Measurements from ENCODE around the gene CYBC1. TPM values are rescaled to one million over a fixed set of nuclear protein-coding genes. Genes with fewer than 3 reads are reported as not detected.
A peak's percentile ranks its signal among the peaks of the same experiment; 100 is the strongest.

The CYBC1 gene
- total RNA-seq, 1 donor from 2014 or later = 253 TPM

DNA sequence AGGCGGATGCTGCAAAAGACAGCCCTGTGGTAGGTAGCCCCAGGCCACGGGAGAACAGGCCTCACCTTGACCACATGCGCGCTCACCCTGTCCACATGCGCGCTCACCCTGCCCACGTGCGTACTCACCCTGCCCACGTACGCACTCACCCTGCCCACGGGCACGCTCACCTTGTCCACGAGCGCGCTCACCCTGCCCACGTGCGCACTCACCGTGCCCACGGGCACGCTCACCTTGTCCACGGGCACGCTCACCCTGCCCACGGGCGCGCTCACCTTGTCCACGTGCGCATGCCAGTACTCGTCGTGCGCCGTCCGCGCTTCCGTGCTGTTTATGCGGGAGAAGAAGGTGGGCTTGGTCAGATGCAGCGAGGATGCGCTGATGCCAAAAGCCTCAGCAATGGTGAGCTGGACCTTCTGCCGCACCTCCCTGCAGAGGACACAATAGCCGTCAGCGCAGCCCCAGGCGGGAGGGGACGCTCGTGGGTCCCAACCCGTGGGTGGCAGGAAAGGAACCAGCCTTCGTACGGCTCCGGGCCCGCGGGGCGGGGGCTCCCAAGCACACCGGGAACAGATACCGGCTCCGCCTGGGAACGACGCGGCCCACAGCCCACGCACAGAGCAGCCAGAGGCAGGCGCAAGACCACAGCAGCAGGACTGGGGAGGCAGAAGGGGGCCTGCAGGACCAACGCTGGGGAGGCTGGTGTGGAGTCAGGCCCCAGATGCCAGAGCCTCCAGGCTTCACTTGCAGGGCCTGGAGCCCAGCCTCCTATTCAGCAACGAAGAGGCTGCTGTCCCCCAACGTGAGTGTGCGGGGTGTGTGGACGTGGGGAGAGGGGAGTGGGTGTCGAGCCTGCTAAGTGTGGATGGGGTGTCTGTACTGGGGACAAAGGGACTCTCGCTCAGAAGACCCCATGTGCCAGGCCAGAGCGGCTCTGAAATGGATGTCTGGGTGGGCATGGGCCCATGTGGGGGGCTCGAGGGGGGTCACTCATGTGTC, 46.6 kb downstream of the CYBC1 start:
- Mint-ChIP-seq H3K4me1 (ENCODE audit: low read depth) (peaks cover 20% of the 10 kb centered on the region), H3K27ac (no peak overlapping the region), H3K27me3 (ENCODE audit: insufficient read depth) (no peaks in the 10 kb centered on the region), H3K9me3 (no peaks in the 10 kb centered on the region), H3K4me3 (no peak overlapping the region), H3K36me3 (ENCODE audit: low read depth) (peaks cover 27% of the 10 kb centered on the region)
- intact Hi-C loops (cut with micrococcal nuclease) = no loop called here
- DNase-seq (ENCODE audit: low spot score) = no peak

DNA sequence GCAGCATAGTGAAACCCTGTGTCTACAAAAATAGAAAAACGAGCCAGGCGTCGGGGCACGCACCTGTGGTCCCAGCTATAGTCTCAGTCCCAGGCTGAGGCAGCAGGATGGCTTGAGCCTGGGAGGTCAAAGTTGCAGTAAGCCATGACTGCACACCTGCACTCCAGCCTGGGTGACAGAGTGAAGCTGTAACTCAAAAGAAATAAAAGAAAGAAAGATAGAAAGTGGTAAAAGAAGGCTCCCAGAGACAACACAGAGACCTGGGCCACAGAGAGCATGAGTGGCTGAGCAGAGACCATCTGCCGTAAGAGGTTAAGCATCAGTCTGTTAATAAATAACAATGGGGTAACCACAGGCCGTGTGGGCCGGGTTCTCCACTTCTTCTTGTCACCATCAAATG, 47.7 kb downstream of the CYBC1 start:
- peaks cover 27% of the 10 kb centered on the region for H3K36me3 Mint-ChIP-seq (ENCODE audit: low read depth)

DNA sequence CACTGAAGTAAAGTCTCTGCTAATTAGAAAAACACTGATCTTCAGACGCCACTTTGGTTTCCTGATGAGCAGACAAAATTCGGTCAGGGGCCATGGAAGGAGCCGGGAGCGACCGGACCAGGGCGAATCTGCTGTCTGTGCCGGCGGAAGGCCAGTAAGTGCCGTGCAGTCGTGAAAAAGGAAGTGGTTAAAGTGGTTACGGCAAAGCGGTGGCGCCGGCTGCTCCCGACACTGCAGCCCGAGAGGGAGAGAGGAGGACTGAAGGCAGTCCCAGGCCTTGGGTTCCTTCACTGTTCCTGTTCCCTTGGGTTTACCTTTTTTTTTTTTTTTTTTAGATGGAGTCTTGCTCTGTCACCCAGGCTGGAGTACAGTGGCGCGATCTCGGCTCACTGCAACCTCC, 49.7 kb downstream of the CYBC1 start:
- intact Hi-C loops (cut with micrococcal nuclease) = no loop called here
- H3K4me3 Mint-ChIP-seq = peak overlapping the region; percentile 78
- DNase-seq (ENCODE audit: low spot score) = peak; percentile 62

More for the DNA sequence above, 47.7 kb downstream of the CYBC1 start:
- no peak for DNase-seq (ENCODE audit: low spot score)
- Mint-ChIP-seq H3K4me1 (ENCODE audit: low read depth) (peaks cover 20% of the 10 kb centered on the region), H3K27me3 (ENCODE audit: insufficient read depth) (no peaks in the 10 kb centered on the region), H3K4me3 (no peak overlapping the region), H3K9me3 (no peaks in the 10 kb centered on the region), H3K27ac (no peak overlapping the region)
- intact Hi-C loops (cut with micrococcal nuclease) = no loop called here

DNA sequence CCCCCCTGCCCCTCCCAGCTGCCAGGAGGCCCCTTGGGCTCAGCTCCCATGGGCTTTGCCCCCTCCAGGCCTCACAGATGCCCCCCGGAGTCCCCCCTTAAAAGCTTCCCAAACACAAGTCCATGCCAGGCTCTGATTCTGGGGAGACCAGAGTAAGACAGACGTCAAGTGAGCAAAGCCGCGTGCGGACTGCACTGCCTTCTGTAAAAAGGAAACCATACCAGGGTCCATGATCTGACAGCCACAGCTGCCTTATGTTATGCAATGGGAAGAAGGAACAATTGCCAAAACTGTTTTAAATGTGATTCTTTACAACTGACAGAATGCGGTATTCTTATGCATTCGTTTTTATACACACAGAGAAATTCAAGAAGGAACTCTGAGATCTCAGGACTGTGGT, 50.3 kb downstream of the CYBC1 start:
- Mint-ChIP-seq H3K27ac (no peak overlapping the region), H3K9me3 (no peaks in the 10 kb centered on the region), H3K4me3 (no peak overlapping the region), H3K27me3 (ENCODE audit: insufficient read depth) (no peaks in the 10 kb centered on the region), H3K36me3 (ENCODE audit: low read depth) (peaks cover 21% of the 10 kb centered on the region), H3K4me1 (ENCODE audit: low read depth) (peaks cover 20% of the 10 kb centered on the region)
- DNase-seq (ENCODE audit: low spot score) = no peak
- intact Hi-C loops (cut with micrococcal nuclease) = no loop called here

More for the DNA sequence above, 49.7 kb downstream of the CYBC1 start:
- H3K27ac Mint-ChIP-seq = peak overlapping the region; percentile 69
- no peaks in the 10 kb centered on the region for H3K9me3 Mint-ChIP-seq
- H3K27me3 Mint-ChIP-seq (ENCODE audit: insufficient read depth) = no peaks in the 10 kb centered on the region
- peaks cover 20% of the 10 kb centered on the region for H3K4me1 Mint-ChIP-seq (ENCODE audit: low read depth)
- H3K36me3 Mint-ChIP-seq (ENCODE audit: low read depth) = peaks cover 22% of the 10 kb centered on the region

DNA sequence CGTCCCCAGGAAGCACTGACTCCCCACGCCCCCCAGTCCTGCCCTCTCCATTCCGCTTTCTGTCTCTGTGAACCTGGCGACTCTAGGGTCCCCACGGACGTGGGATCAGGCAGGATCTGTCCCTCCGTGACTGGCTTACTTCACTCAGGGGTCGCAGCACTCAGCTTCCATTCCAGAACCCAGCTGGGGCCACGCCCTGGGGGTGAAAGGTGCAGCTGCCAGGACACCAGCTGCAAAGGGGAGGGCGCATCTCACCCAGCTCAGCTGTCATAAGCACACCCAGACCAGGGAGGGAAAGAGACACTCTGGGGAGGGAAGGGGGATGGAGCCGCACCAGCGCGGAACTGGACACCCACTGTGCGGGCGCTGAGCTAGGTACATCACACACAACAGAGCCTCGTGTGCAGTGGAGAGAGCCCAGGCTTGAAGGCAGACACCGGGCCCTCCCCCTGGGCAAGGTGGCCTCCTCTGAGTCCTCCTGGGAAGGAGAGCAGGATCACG, 50.9 kb downstream of the CYBC1 start:
- DNase-seq (ENCODE audit: low spot score) = no peak
- intact Hi-C loops (cut with micrococcal nuclease) = no loop called here
- Mint-ChIP-seq H3K4me1 (ENCODE audit: low read depth) (peaks cover 20% of the 10 kb centered on the region), H3K9me3 (no peaks in the 10 kb centered on the region), H3K36me3 (ENCODE audit: low read depth) (peaks cover 20% of the 10 kb centered on the region), H3K27ac (no peak overlapping the region), H3K4me3 (no peak overlapping the region), H3K27me3 (ENCODE audit: insufficient read depth) (no peaks in the 10 kb centered on the region)

DNA sequence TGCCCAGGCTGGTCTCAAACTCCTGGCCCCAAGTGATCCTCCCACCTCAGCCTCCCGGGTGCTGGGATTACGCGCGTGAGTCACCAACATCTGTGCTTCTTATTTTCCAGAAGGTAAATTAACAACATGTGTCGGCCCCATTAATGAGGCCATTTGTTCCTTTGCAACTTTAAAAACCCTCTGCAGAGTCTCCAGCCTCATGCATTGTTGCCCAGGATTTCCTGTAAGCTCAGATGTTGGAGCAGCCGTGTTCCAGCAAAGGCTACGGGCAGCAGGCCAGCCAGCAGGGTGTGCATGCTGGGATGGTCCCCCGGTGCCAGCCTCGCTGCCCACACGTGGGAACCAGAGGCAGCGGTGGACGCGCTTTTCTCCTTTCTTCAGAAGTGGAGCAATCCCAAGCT, 51.5 kb downstream of the CYBC1 start:
- Mint-ChIP-seq H3K27ac (no peak overlapping the region), H3K9me3 (no peaks in the 10 kb centered on the region), H3K4me1 (ENCODE audit: low read depth) (peaks cover 20% of the 10 kb centered on the region), H3K27me3 (ENCODE audit: insufficient read depth) (no peaks in the 10 kb centered on the region), H3K4me3 (no peak overlapping the region), H3K36me3 (ENCODE audit: low read depth) (peaks cover 20% of the 10 kb centered on the region)
- DNase-seq (ENCODE audit: low spot score) = no peak
- intact Hi-C loops (cut with micrococcal nuclease) = no loop called here

DNA sequence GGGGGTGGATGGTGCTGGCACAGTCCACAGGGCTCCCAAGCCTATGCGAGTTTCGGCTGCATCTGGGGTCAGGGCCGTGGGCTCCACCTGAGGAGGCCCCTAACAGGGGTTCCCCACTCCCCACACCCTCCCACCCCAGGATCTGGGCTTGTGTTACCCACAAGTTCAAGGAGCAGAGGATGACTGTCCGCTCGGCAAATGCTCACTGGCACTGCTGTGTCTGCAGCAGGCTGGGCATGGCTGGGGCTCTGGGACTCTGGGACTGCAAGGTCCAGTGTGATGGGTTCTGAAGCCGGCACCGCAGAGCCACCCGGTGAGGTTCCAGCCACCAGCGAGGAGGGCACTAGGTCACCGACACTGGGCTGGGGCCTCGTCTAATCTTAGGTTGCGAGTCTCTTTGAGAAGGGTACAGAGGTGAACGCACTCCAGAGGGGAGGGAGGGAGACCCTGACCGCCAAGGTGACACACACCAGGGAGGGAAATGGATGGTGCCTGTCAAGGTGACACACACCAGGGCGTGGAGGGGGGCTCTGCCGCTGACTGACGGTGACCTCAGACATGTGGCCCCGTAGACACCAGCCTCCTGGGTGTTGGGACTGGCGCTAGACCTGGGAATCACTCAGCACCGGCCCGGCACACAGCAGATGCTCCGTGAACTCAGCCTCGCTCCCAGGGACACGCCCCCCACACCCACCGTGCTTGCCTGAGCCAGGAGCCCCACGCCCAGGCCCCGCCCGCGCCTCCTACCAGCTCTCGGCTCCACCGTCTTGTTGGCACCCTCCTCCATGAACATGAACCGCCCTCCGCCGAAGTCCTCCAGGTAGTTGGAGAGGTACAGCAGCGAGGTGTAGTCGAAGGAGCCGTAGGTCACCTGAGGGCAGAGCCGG, 52.9 kb downstream of the CYBC1 start:
- intact Hi-C loops (cut with micrococcal nuclease) = no loop called here
- H3K27ac Mint-ChIP-seq = no peak overlapping the region
- H3K4me3 Mint-ChIP-seq = no peak overlapping the region

DNA sequence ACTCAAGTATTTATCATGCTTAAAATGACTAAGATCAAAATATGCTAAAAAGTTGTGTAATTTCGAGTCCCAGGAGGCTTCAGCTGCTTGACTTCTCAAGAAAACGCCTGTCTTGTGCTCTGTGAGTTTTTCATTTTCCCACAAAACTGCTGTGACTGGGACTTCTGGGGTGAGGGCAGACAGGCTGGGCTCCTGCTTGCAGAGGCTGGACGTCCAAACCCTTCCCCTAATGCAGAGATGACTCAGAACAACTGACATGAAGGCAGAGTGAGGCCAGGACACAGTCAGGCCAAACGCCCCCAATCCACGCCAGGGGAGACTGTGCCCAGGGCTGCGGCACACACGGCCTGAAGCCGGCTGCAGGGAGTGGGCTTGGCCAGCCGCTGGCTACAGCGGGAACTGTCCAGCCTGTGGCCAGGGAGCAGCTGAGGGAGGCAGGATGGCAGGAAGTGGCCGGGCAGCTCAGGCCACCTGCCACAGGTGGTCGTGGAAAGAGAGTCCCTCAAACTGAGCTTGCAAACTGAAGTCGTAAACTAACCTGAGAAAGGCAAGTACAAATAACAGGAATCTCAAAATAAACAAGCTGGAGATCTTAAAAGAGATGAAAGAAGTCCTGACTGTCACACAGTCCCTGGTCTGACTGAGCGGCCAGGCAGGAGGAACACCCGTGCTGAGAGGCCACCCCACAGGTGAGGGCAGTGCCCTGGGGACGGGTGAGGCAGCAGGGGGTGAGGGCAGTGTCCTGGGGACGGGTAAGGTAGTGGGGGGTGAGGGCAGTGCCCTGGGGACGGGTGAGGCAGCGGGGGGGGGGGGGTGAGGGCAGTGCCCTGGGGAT, 53.7 kb downstream of the CYBC1 start:
- no peaks in the 10 kb centered on the region for H3K27me3 Mint-ChIP-seq (ENCODE audit: insufficient read depth)

More for the DNA sequence above, 52.9 kb downstream of the CYBC1 start:
- H3K9me3 Mint-ChIP-seq = no peaks in the 10 kb centered on the region
- H3K36me3 Mint-ChIP-seq (ENCODE audit: low read depth) = peaks cover 13% of the 10 kb centered on the region
- DNase-seq (ENCODE audit: low spot score) = no peak
- H3K27me3 Mint-ChIP-seq (ENCODE audit: insufficient read depth) = no peaks in the 10 kb centered on the region
- peaks cover 15% of the 10 kb centered on the region for H3K4me1 Mint-ChIP-seq (ENCODE audit: low read depth)

DNA sequence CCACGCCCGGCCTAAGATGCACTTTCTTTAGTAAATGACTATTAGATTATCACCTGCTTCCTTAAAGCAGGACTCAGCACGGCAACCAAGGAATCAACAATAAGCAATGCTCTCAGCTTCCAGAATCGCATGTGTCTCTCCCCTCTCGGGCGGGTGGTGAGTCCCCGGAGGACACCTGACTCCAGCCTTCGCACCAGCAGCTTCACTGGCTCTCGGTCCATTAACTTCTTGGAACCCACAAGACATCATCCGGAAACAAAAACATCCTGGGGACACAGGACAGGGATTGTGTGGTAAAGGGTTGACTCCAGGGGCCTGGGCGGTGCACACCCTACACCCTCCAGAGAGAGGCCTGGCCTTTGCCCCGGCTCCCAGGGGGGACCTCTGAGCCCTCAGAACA, 56.3 kb downstream of the CYBC1 start:
- Mint-ChIP-seq H3K4me1 (ENCODE audit: low read depth) (no peaks in the 10 kb centered on the region), H3K4me3 (no peak overlapping the region), H3K36me3 (ENCODE audit: low read depth) (no peaks in the 10 kb centered on the region), H3K27ac (no peak overlapping the region), H3K27me3 (ENCODE audit: insufficient read depth) (no peaks in the 10 kb centered on the region), H3K9me3 (no peaks in the 10 kb centered on the region)
- intact Hi-C loops (cut with micrococcal nuclease) = no loop called here
- no peak for DNase-seq (ENCODE audit: low spot score)

More for the DNA sequence above, 53.7 kb downstream of the CYBC1 start:
- H3K27ac Mint-ChIP-seq = no peak overlapping the region
- H3K9me3 Mint-ChIP-seq = no peaks in the 10 kb centered on the region
- intact Hi-C loops (cut with micrococcal nuclease) = no loop called here
- DNase-seq (ENCODE audit: low spot score) = no peak
- no peak overlapping the region for H3K4me3 Mint-ChIP-seq
- peaks cover 13% of the 10 kb centered on the region for H3K4me1 Mint-ChIP-seq (ENCODE audit: low read depth)
- H3K36me3 Mint-ChIP-seq (ENCODE audit: low read depth) = peaks cover 11% of the 10 kb centered on the region

DNA sequence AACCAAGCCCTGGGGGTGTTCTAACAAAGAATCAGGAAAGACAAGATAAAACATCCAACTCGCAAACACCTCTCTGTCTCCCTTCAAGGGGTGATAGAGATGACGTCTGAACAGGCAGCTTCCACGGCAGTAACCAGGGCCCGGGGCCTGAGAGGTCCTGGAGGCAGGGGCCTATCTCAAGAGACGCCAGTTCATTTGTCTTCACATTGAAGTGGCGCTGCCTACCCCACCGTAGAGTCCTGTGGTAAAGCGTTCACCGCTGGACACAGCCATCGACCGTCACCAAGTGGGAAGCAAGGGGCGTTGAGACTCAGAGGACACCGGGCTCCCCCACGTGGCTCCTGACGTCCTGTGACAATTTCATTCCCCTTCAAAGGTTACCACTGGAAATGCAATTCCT, 57.6 kb downstream of the CYBC1 start:
- no peak for DNase-seq (ENCODE audit: low spot score)
- no peak overlapping the region for H3K27ac Mint-ChIP-seq
- H3K4me3 Mint-ChIP-seq = no peak overlapping the region
- H3K27me3 Mint-ChIP-seq (ENCODE audit: insufficient read depth) = no peaks in the 10 kb centered on the region
- H3K36me3 Mint-ChIP-seq (ENCODE audit: low read depth) = no peaks in the 10 kb centered on the region
- no peaks in the 10 kb centered on the region for H3K9me3 Mint-ChIP-seq
- no peaks in the 10 kb centered on the region for H3K4me1 Mint-ChIP-seq (ENCODE audit: low read depth)
- intact Hi-C loops (cut with micrococcal nuclease) = no loop called here
